H1 (cell line): ENCODE data around the gene KLF13.

Experiments used
- CHD7 ChIP-seq: fragments of 300-600 bp; sonication (generic); IDR thresholded peaks from 2 replicates; pipeline ENCODE4 v1.7.1; 2012; ENCODE audit warnings: low read length, moderate library complexity, mild to moderate bottlenecking, inconsistent platforms; ENCODE audit not compliant: insufficient replicate concordance
- CTCF ChIP-seq, 3 experiments: IDR thresholded peaks; 1 replicate in 2 of 3; 2 replicates in 1 of 3; pipeline versions ENCODE4 v1.5.1 to v1.6.1; 2011; ENCODE audit warnings: low read length in 3 of 3, mild to moderate bottlenecking in 3 of 3, inconsistent platforms in 2 of 3, low read depth in 1 of 3, moderate library complexity in 1 of 3; ENCODE audit not compliant: insufficient read depth in 1 of 3; ENCODE audit errors: control extremely low read depth in 1 of 3
- EZH2 ChIP-seq: fragments of 200-600 bp; sonication (generic); IDR thresholded peaks from 2 replicates; pipeline ENCODE4 v1.7.1; 2012; ENCODE audit warnings: low read depth, mild to moderate bottlenecking, moderate library complexity, low read length, inconsistent platforms; ENCODE audit not compliant: severe bottlenecking
- GTF2F1 ChIP-seq: IDR thresholded peaks from 2 replicates; pipeline ENCODE4 v1.6.1; 2012; ENCODE audit warnings: low read depth, low read length, improper control_type of control experiment, borderline replicate concordance
- HDAC2 ChIP-seq, 2 experiments: fragments of 300-600 bp in 1 of 2; sonication (generic) in 1 of 2; IDR thresholded peaks; 2 replicates each; pipeline ENCODE4 v1.6.1; 2011 to 2012; ENCODE audit warnings: low read depth in 2 of 2, low read length in 2 of 2, mild to moderate bottlenecking in 2 of 2, moderate library complexity in 2 of 2, borderline replicate concordance in 1 of 2, inconsistent platforms in 1 of 2
- HDAC6 ChIP-seq: IDR thresholded peaks from one replicate; pipeline ENCODE4 v1.7.1; 2012; ENCODE audit warnings: low read depth, mild to moderate bottlenecking, inconsistent platforms, low read length, moderate library complexity
- KDM1A ChIP-seq: fragments of 200-600, 300-600 bp; sonication (generic); IDR thresholded peaks from 2 replicates; pipeline ENCODE4 v1.7.1; 2016; ENCODE audit warnings: mild to moderate bottlenecking, low read length, borderline replicate concordance
- NANOG ChIP-seq: IDR thresholded peaks from 2 replicates; pipeline ENCODE4 v1.6.1; 2011; ENCODE audit warnings: low read length, low read depth, mild to moderate bottlenecking, inconsistent platforms; ENCODE audit not compliant: insufficient read depth, poor library complexity, severe bottlenecking
- NRF1 ChIP-seq: IDR thresholded peaks from 2 replicates; pipeline ENCODE4 v1.6.1; 2011; ENCODE audit warnings: mild to moderate bottlenecking, low read depth, low read length, improper control_type of control experiment
- POLR2AphosphoS5 ChIP-seq: IDR thresholded peaks from 2 replicates; pipeline ENCODE4 v1.6.1; 2011; ENCODE audit warnings: low read depth, low read length
- RAD21 ChIP-seq, 2 experiments: IDR thresholded peaks in 1 of 2; conservative IDR thresholded peaks in 1 of 2; 2 replicates each; pipeline ENCODE4 v1.6.1; 2011; ENCODE audit warnings: low read depth in 2 of 2, low read length in 2 of 2, improper control_type of control experiment in 1 of 2, inconsistent platforms in 1 of 2, mild to moderate bottlenecking in 1 of 2, moderate library complexity in 1 of 2
- RFX5 ChIP-seq: IDR thresholded peaks from 2 replicates; pipeline ENCODE4 v1.6.1; 2011; ENCODE audit warnings: low read depth, low read length, improper control_type of control experiment, borderline replicate concordance
- TAF1 ChIP-seq: IDR thresholded peaks from 2 replicates; pipeline ENCODE4 v1.6.1; 2011; ENCODE audit warnings: mild to moderate bottlenecking, low read depth, low read length

DNA sequence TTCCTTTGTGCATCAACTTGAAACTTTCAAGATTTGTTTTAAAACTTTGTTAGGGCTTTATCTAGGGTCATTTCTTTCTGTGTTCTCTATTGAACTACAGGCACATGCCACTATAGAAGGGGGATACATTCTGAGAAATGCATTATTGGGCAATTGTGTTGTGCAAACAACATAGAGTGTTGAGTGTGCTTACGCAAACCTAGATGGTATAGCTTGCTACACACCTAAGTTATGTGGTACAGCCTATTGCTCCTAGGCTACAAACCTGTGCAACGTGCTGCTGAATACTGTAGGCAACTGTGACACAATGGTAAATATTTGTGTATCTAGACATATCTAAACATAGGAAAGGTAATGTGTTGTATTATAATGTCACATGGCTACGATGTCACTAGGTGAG lies 33.0 kb upstream of the KLF13 start:
- TF ChIP-seq EZH2, result no peak
- TF ChIP-seq POLR2AphosphoS5, result no peak
- no peak for TF ChIP-seq RAD21 (IDR thresholded peaks at IDR 0.05 in 1 of 2, conservative IDR thresholded peaks at IDR 0.05 in 1 of 2; ENCODE audit: low read depth in 2 of 2, low read length in 2 of 2)
- no peak for TF ChIP-seq CHD7
- TF ChIP-seq HDAC6, result no peak
- TF ChIP-seq NANOG, result no peak
- no peak for TF ChIP-seq NRF1
- no peak for TF ChIP-seq TAF1
- TF ChIP-seq CTCF (IDR thresholded peaks at IDR 0.05; ENCODE audit: control extremely low read depth in 1 of 3, insufficient read depth in 1 of 3, low read depth in 1 of 3, low read length in 3 of 3), result no peak
- no peak for TF ChIP-seq RFX5
- TF ChIP-seq KDM1A, result no peak
- no peak for TF ChIP-seq GTF2F1
- no peak for TF ChIP-seq HDAC2 (IDR thresholded peaks at IDR 0.05; ENCODE audit: borderline replicate concordance in 1 of 2, low read depth in 2 of 2, low read length in 2 of 2)
